Measurements from ENCODE around the gene SKOR1. TPM values are rescaled to one million over a fixed set of nuclear protein-coding genes. Genes with fewer than 3 reads are reported as not detected.
A peak's percentile ranks its signal among the peaks of the same experiment; 100 is the strongest.

The SKOR1 gene
- total and polyA plus RNA-seq, 10 of the 15 experiments (the other 5 are each of a cell fraction or from before 2014, with no cell fraction given), result 0.04 to 0.36 (median 0.10) TPM; not detected in 4

DNA sequence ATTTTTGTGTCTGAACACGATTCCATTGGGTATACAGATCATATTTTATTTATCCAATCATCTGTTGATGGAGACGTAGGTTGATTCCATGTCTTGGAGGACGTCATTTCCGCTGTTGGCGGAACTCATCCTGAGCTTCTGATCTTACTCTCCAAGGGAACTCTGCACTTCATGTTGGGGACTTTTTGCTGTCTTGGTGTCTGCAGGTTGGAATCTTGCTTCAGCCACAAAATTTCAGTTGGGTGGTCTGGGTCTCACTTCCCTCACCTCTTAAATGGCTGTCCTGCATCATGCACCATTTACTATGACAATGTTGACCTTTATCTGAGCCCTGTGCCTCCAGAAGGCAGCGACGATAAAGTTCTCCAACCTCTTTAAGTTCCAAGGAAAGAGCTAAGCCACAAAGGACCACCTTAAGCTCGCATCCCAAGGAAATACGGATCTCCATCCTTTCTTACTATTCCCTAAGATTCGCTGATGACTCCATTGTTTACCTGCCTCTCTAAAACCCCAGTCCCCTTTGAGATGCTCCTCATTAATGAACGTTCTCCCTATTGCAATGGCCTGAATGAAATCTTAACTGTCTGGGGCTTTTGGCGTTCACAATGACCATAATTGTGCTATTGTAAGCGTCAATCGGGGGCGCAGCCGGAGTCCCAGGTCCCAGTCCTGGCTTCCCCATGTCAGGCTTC lies 37.6 kb downstream of the SKOR1 start (continued):
- TF ChIP-seq NR2F1 (conservative IDR thresholded peaks at IDR 0.05) (peak; percentile 77; the same call in 1 of the 2 replicates), IRF4 (IDR thresholded peaks at IDR 0.05; ENCODE audit: low read depth, low read length) (peak; percentile 83; the same call in 1 of the 2 replicates), STAT1 (conservative IDR thresholded peaks at IDR 0.05) (no peak), ETV6 (conservative IDR thresholded peaks at IDR 0.05 in 1 of 2, IDR thresholded peaks at IDR 0.05 in 1 of 2; ENCODE audit: borderline replicate concordance in 1 of 2, low read depth in 1 of 2) (0 out of 4 replicates have a peak, but pooled peaks of 1 of the 2 experiments have one; percentile 44), BRCA1 (IDR thresholded peaks at IDR 0.05; ENCODE audit: low read depth, low read length) (no peak), MEF2B (IDR thresholded peaks at IDR 0.05; ENCODE audit: partially characterized antibody, poor library complexity, severe bottlenecking) (no peak), EED (IDR thresholded peaks at IDR 0.05; ENCODE audit: low read depth) (peak; percentile 96), JUNB (IDR thresholded peaks at IDR 0.05) (peak; percentile 76), MTA2 (IDR thresholded peaks at IDR 0.05; ENCODE audit: low read depth) (peak; percentile 79), TAF1 (IDR thresholded peaks at IDR 0.05; ENCODE audit: borderline replicate concordance, low read depth, low read length) (0 out of 2 replicates have a peak, but pooled peaks have one; percentile 31), MXI1 (IDR thresholded peaks at IDR 0.05; ENCODE audit: low read depth, low read length) (no peak), MTA3 (IDR thresholded peaks at IDR 0.05; ENCODE audit: borderline replicate concordance, low read length) (peak; percentile 87), IKZF2 (IDR thresholded peaks at IDR 0.05) (peak; percentile 84 to 88), TARDBP (IDR thresholded peaks at IDR 0.05; ENCODE audit: borderline replicate concordance) (no peak), BMI1 (IDR thresholded peaks at IDR 0.05; ENCODE audit: borderline replicate concordance) (no peak; the same call in 1 of the 2 replicates), MYC (IDR thresholded peaks at IDR 0.05; ENCODE audit: insufficient read depth, insufficient read length, insufficient replicate concordance, low read length, severe bottlenecking) (no peak), SRF (IDR thresholded peaks at IDR 0.05; ENCODE audit: low read depth in 2 of 2, low read length in 2 of 2) (no peak), BCL11A (IDR thresholded peaks at IDR 0.05; ENCODE audit: low read depth, low read length) (peak; percentile 80)
- TF ChIP-seq, protein P1, sequence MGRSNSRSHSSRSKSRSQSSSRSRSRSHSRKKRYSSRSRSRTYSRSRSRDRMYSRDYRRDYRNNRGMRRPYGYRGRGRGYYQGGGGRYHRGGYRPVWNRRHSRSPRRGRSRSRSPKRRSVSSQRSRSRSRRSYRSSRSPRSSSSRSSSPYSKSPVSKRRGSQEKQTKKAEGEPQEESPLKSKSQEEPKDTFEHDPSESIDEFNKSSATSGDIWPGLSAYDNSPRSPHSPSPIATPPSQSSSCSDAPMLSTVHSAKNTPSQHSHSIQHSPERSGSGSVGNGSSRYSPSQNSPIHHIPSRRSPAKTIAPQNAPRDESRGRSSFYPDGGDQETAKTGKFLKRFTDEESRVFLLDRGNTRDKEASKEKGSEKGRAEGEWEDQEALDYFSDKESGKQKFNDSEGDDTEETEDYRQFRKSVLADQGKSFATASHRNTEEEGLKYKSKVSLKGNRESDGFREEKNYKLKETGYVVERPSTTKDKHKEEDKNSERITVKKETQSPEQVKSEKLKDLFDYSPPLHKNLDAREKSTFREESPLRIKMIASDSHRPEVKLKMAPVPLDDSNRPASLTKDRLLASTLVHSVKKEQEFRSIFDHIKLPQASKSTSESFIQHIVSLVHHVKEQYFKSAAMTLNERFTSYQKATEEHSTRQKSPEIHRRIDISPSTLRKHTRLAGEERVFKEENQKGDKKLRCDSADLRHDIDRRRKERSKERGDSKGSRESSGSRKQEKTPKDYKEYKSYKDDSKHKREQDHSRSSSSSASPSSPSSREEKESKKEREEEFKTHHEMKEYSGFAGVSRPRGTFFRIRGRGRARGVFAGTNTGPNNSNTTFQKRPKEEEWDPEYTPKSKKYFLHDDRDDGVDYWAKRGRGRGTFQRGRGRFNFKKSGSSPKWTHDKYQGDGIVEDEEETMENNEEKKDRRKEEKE (IDR thresholded peaks at IDR 0.05), result no peak
- TF ChIP-seq, protein P2, sequence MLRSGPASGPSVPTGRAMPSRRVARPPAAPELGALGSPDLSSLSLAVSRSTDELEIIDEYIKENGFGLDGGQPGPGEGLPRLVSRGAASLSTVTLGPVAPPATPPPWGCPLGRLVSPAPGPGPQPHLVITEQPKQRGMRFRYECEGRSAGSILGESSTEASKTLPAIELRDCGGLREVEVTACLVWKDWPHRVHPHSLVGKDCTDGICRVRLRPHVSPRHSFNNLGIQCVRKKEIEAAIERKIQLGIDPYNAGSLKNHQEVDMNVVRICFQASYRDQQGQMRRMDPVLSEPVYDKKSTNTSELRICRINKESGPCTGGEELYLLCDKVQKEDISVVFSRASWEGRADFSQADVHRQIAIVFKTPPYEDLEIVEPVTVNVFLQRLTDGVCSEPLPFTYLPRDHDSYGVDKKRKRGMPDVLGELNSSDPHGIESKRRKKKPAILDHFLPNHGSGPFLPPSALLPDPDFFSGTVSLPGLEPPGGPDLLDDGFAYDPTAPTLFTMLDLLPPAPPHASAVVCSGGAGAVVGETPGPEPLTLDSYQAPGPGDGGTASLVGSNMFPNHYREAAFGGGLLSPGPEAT (IDR thresholded peaks at IDR 0.05; ENCODE audit: low read depth), result peak; percentile 86
- TF ChIP-seq, protein P3, sequence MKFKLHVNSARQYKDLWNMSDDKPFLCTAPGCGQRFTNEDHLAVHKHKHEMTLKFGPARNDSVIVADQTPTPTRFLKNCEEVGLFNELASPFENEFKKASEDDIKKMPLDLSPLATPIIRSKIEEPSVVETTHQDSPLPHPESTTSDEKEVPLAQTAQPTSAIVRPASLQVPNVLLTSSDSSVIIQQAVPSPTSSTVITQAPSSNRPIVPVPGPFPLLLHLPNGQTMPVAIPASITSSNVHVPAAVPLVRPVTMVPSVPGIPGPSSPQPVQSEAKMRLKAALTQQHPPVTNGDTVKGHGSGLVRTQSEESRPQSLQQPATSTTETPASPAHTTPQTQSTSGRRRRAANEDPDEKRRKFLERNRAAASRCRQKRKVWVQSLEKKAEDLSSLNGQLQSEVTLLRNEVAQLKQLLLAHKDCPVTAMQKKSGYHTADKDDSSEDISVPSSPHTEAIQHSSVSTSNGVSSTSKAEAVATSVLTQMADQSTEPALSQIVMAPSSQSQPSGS (IDR thresholded peaks at IDR 0.05; ENCODE audit: low read length), result peak; percentile 80
- TF ChIP-seq, protein P4, sequence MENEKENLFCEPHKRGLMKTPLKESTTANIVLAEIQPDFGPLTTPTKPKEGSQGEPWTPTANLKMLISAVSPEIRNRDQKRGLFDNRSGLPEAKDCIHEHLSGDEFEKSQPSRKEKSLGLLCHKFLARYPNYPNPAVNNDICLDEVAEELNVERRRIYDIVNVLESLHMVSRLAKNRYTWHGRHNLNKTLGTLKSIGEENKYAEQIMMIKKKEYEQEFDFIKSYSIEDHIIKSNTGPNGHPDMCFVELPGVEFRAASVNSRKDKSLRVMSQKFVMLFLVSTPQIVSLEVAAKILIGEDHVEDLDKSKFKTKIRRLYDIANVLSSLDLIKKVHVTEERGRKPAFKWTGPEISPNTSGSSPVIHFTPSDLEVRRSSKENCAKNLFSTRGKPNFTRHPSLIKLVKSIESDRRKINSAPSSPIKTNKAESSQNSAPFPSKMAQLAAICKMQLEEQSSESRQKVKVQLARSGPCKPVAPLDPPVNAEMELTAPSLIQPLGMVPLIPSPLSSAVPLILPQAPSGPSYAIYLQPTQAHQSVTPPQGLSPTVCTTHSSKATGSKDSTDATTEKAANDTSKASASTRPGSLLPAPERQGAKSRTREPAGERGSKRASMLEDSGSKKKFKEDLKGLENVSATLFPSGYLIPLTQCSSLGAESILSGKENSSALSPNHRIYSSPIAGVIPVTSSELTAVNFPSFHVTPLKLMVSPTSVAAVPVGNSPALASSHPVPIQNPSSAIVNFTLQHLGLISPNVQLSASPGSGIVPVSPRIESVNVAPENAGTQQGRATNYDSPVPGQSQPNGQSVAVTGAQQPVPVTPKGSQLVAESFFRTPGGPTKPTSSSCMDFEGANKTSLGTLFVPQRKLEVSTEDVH (IDR thresholded peaks at IDR 0.05; ENCODE audit: low read depth, partially characterized antibody), result no peak

Measured in GM12878 (cell line).